Vagina (tissue), 2 donors: Measurements from ENCODE around the gene H6PD. TPM values are rescaled to one million over a fixed set of nuclear protein-coding genes. Genes with fewer than 3 reads are reported as not detected.

ENCODE experiments used
- DNase-seq, 2 donors: peaks; one replicate each; pipeline ENCODE4 v3.0.0-alpha.2; 2017; ENCODE audit errors: extremely low spot score in 2 of 2
- H3K27ac ChIP-seq: fragments of 200-600 bp; sonication (generic); one replicate; pipeline ENCODE4 v1.5.1; 2019
- H3K27me3 ChIP-seq: fragments of 200-600 bp; sonication (generic); one replicate; pipeline ENCODE4 v1.5.1; 2019
- H3K36me3 ChIP-seq, 2 donors: fragments of 200-600 bp; sonication (generic); one replicate each; pipeline ENCODE4 v1.5.1; 2017 to 2019
- H3K4me1 ChIP-seq: fragments of 200-600 bp; sonication (generic); one replicate; pipeline ENCODE4 v1.5.1; 2019
- H3K4me3 ChIP-seq, 2 donors: fragments of 200-600 bp; sonication (generic); 1 replicate in 1 of 2; 2 replicates in 1 of 2; pipeline ENCODE4 v1.5.1; 2016 to 2019
- H3K9me3 ChIP-seq: fragments of 200-600 bp; sonication (generic); one replicate; pipeline ENCODE4 v1.5.1; 2019
- CTCF ChIP-seq, 3 experiments: fragments of 450-650 bp in 2 of 3; fragments of 200-600 bp in 1 of 3; sonication (generic) in 1 of 3; IDR thresholded peaks; one replicate each; pipeline ENCODE4 v1.5.1; 2017 to 2019; ENCODE audit warnings: antibody characterized with exemption in 3 of 3, mild to moderate bottlenecking in 2 of 3, moderate library complexity in 2 of 3
- POLR2A ChIP-seq, 2 donors: fragments of 450-650 bp; IDR thresholded peaks; one replicate each; pipeline ENCODE4 v1.6.1; 2017; ENCODE audit warnings: antibody characterized with exemption in 2 of 2, mild to moderate bottlenecking in 2 of 2, moderate library complexity in 2 of 2
- POLR2AphosphoS5 ChIP-seq, 2 donors: sonication (generic); formaldehyde crosslinking; IDR thresholded peaks; one replicate each; pipeline ENCODE4 v1.9.0; 2017; ENCODE audit warnings: antibody characterized with exemption in 2 of 2, mild to moderate bottlenecking in 2 of 2, low read depth in 1 of 2; ENCODE audit not compliant: insufficient read depth in 1 of 2
- intact Hi-C: fragments of 100-400 bp; cut with DNase I; formaldehyde crosslinking; loops from one replicate; pipeline ENCODE4 v1.15.1; 2023
- total RNA-seq: library from RNA; depleted of rRNA; stranded (reverse); fragments of >200 nt; gene quantifications from one replicate; pipeline ENCODE4 v1.2.3, GENCODE V29; 2016

The H6PD gene
- total RNA-seq, 1 donor from 2014 or later: 65.1 TPM

- no peak overlapping the region for H3K27ac ChIP-seq
- intact Hi-C loops: no loop called here
- no peaks in the 10 kb centered on the region for H3K9me3 ChIP-seq
- H3K4me1 ChIP-seq: peaks cover 32% of the 10 kb centered on the region
- H3K27me3 ChIP-seq: no peaks in the 10 kb centered on the region
- no peak for DNase-seq
- H3K36me3 ChIP-seq: peaks cover 0 to 6% of the 10 kb centered on the region in 2 donors
- TF ChIP-seq POLR2A (IDR thresholded peaks at IDR 0.05) (no peak), CTCF (IDR thresholded peaks at IDR 0.05) (no peak), POLR2AphosphoS5 (IDR thresholded peaks at IDR 0.05; ENCODE audit: insufficient read depth in 1 of 2, low read depth in 1 of 2) (no peak)
- no peak overlapping the region for H3K4me3 ChIP-seq
These were observed 19.0 kb downstream of the H6PD start for GRCh38 chr1:9253453-9254105.

DNA sequence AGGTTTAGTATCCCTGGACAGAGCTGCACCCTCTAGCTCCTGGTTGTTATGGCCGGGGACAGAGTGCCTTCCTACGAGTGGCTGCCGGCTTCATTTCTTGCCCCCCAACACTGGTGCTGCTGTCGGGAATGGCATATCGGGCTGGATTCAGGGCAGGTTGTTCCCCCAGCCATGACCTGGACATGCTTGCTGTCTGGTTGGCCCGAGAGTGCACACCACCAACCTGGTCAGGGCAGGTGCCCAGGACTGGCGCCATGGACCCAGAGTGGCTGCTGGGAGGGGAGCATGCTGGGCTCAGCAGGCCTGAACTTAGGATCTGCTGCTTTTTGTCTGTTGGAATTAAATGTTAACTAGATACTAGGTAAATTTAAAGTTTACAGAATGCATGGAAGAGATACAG lies 21.8 kb downstream of the H6PD start:
- Histone ChIP-seq H3K36me3 (peaks cover 0 to 6% of the 10 kb centered on the region in 2 donors), H3K27me3 (no peaks in the 10 kb centered on the region), H3K9me3 (no peaks in the 10 kb centered on the region), H3K4me1 (peaks cover 5% of the 10 kb centered on the region), H3K4me3 (no peak overlapping the region), H3K27ac (no peak overlapping the region)
- TF ChIP-seq POLR2A (IDR thresholded peaks at IDR 0.05) (no peak), POLR2AphosphoS5 (IDR thresholded peaks at IDR 0.05; ENCODE audit: insufficient read depth in 1 of 2, low read depth in 1 of 2) (no peak), CTCF (IDR thresholded peaks at IDR 0.05) (no peak)
- DNase-seq: no peak
- intact Hi-C loops: no loop called here

DNA sequence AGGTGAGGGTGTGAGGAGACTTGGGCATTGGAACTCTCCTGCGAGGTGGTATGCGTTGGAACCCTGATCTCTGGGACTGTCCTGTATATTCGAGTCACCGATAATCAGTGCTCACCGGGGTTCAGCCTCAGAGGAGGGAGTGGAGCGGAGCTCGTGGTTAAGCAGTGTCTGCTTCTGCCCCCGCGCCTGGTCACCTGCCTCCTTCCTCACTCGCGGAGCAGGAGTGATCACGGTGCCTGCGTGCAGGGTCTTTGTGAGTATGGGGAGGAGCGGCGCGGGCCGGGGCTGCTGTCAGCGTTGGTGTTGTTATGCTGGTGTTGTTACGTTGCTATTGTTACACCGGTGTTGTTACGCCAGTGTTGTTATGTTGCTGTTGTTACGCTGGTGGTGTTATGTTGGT lies 23.3 kb downstream of the H6PD start:
- TF ChIP-seq POLR2A (IDR thresholded peaks at IDR 0.05): no peak
- TF ChIP-seq POLR2AphosphoS5 (IDR thresholded peaks at IDR 0.05; ENCODE audit: insufficient read depth in 1 of 2, low read depth in 1 of 2): no peak
- TF ChIP-seq CTCF (IDR thresholded peaks at IDR 0.05): no peak
- intact Hi-C loops: no loop called here

GRCh38 chr1:9258629-9259028 lies 24.1 kb downstream of the H6PD start:
- H3K4me1 ChIP-seq: no peaks in the 10 kb centered on the region
- intact Hi-C loops: no loop called here
- H3K4me3 ChIP-seq: no peak overlapping the region
- no peak for DNase-seq
- peaks cover 0 to 17% of the 10 kb centered on the region in 2 donors for H3K36me3 ChIP-seq
- H3K9me3 ChIP-seq: no peaks in the 10 kb centered on the region
- TF ChIP-seq POLR2A (IDR thresholded peaks at IDR 0.05) (no peak), CTCF (IDR thresholded peaks at IDR 0.05) (no peak), POLR2AphosphoS5 (IDR thresholded peaks at IDR 0.05; ENCODE audit: insufficient read depth in 1 of 2, low read depth in 1 of 2) (no peak)
- H3K27me3 ChIP-seq: no peaks in the 10 kb centered on the region
- H3K27ac ChIP-seq: no peak overlapping the region

More for the DNA sequence above, 23.3 kb downstream of the H6PD start:
- DNase-seq: no peak
- H3K9me3 ChIP-seq: no peaks in the 10 kb centered on the region
- H3K27ac ChIP-seq: no peak overlapping the region
- no peaks in the 10 kb centered on the region for H3K4me1 ChIP-seq
- H3K4me3 ChIP-seq: no peak overlapping the region
- no peaks in the 10 kb centered on the region for H3K27me3 ChIP-seq
- H3K36me3 ChIP-seq: peaks cover 0 to 12% of the 10 kb centered on the region in 2 donors

DNA sequence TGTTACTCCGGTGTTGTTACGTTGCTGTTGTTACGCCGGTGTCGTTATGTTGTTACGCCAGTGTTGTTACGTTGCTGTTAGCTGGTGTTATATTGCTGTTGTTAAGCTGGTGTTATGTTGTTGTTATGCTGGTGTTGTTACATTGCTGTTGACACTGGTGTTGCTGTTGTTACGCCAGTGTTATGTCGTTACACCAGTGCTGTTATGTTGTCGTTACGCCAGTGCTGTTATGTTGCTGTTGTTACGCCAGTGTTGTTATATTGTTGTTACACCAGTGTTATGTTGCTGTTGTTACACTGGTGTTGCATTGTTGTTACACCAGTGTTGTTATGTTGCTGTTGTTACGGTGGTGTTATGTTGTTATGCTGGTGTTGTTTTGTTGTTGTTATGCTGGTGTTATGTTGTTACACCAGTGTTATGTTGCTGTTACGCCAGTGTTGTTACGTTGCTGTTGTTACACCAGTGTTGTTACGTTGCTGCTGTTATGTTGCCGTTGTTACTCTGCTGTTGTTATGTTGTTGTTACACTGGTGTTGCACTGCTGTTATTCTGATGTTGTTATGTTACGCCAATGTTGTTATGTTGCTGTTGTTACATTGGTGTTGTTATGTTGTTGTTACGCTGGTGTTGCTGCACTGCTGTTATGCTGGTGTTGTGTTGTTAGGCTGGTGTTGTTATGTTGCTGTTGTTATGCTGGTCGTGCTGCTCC lies 25.6 kb downstream of the H6PD start:
- intact Hi-C loops: no loop called here
- Histone ChIP-seq H3K9me3 (no peaks in the 10 kb centered on the region), H3K27me3 (no peaks in the 10 kb centered on the region), H3K4me1 (no peaks in the 10 kb centered on the region), H3K4me3 (no peak overlapping the region), H3K36me3 (peaks cover 0 to 28% of the 10 kb centered on the region in 2 donors), H3K27ac (no peak overlapping the region)
- no peak for DNase-seq
- TF ChIP-seq CTCF (IDR thresholded peaks at IDR 0.05): no peak
- TF ChIP-seq POLR2A (IDR thresholded peaks at IDR 0.05): no peak
- TF ChIP-seq POLR2AphosphoS5 (IDR thresholded peaks at IDR 0.05; ENCODE audit: insufficient read depth in 1 of 2, low read depth in 1 of 2): no peak
